ENCODE results near the gene MAP3K12. TPM values are rescaled to one million over a fixed set of nuclear protein-coding genes. Genes with fewer than 3 reads are reported as not detected.
A peak's percentile ranks its signal among the peaks of the same experiment; 100 is the strongest.
"Not testable (repeated sequence)": the region's sequence is repeated elsewhere in the genome, so short reads cannot be mapped to it uniquely, and the experiment has no call there.

Gene MAP3K12
- total RNA-seq, 1 donor from 2014 or later, result 13.5 TPM

GRCh38 chr12:53461591-53461990 is 37.7 kb downstream of the MAP3K12 start:
- Mint-ChIP-seq H3K4me1 (peaks cover 30% of the 10 kb centered on the region), H3K4me3 (no peak overlapping the region), H3K27ac (no peak overlapping the region), H3K9me3 (no peaks in the 10 kb centered on the region), H3K27me3 (no peaks in the 10 kb centered on the region), H3K36me3 (ENCODE audit: low read depth) (peaks cover 84% of the 10 kb centered on the region)
- no peak for DNase-seq
- intact Hi-C loops (cut with micrococcal nuclease), result no loop called here

DNA sequence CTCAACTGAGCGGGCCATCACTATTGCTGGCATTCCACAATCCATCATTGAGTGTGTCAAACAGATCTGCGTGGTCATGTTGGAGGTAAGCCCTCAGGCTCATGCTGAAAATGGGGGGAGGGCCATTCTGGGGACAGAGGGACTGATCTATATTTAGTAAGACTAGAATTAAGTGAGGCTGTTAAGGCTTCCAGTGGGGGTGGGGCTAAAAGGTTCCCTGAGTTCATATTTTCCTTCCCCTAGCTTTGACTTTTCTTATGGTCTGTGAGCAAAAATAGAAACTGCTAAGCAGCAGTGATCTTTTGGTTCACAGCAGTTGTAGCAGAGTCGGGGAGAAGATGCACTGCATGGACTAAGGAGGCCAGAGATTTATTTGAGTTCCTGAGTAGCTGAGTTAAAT is 38.2 kb downstream of the MAP3K12 start:
- no peak for DNase-seq
- H3K27me3 Mint-ChIP-seq, result no peaks in the 10 kb centered on the region
- peaks cover 30% of the 10 kb centered on the region for H3K4me1 Mint-ChIP-seq
- no peak overlapping the region for H3K27ac Mint-ChIP-seq
- no peaks in the 10 kb centered on the region for H3K9me3 Mint-ChIP-seq
- H3K4me3 Mint-ChIP-seq, result no peak overlapping the region
- H3K36me3 Mint-ChIP-seq (ENCODE audit: low read depth), result peaks cover 83% of the 10 kb centered on the region
- intact Hi-C loops (cut with micrococcal nuclease), result no loop called here

GRCh38 chr12:53459097-53459496 is 40.2 kb downstream of the MAP3K12 start:
- Mint-ChIP-seq H3K9me3 (no peaks in the 10 kb centered on the region), H3K4me3 (no peak overlapping the region), H3K36me3 (ENCODE audit: low read depth) (peaks cover 84% of the 10 kb centered on the region), H3K27me3 (no peaks in the 10 kb centered on the region), H3K4me1 (peaks cover 39% of the 10 kb centered on the region), H3K27ac (no peak overlapping the region)
- DNase-seq, result no peak
- intact Hi-C loops (cut with micrococcal nuclease), result loop anchor here (2.0 kb wide), 1 partner anchor 14 kb away; no protein-coding TSS in a partner anchor

GRCh38 chr12:53456654-53457366 is 42.4 kb downstream of the MAP3K12 start:
- Mint-ChIP-seq H3K36me3 (ENCODE audit: low read depth) (peaks cover 79% of the 10 kb centered on the region), H3K4me1 (peaks cover 44% of the 10 kb centered on the region), H3K9me3 (no peaks in the 10 kb centered on the region), H3K27ac (no peak overlapping the region), H3K4me3 (no peak overlapping the region), H3K27me3 (no peaks in the 10 kb centered on the region)
- no peak for DNase-seq
- intact Hi-C loops (cut with micrococcal nuclease), result no loop called here

DNA sequence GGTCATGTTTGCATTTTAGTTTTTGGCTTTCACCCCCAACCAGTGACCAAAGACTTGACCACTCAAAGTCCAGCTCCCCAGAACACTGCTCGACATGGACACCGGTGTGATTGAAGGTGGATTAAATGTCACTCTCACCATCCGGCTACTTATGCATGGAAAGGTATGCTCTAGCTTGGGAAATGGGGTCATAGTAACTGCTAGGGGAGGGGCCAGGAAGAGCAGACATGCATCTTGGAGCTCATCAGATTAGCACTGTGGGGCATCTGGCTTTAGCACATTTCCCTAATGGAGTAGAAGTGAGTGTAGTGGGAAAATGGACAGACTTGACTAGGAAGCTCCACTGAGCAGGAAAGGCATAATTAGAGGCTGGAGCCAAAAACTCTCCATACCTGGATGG is 44.6 kb downstream of the MAP3K12 start:
- H3K27me3 Mint-ChIP-seq, result no peaks in the 10 kb centered on the region
- peaks cover 59% of the 10 kb centered on the region for H3K36me3 Mint-ChIP-seq (ENCODE audit: low read depth)
- DNase-seq, result no peak
- H3K4me3 Mint-ChIP-seq, result peak overlapping the region; percentile 99
- H3K4me1 Mint-ChIP-seq, result peaks cover 37% of the 10 kb centered on the region
- peak overlapping the region; percentile 69 for H3K27ac Mint-ChIP-seq
- no peaks in the 10 kb centered on the region for H3K9me3 Mint-ChIP-seq
- intact Hi-C loops (cut with micrococcal nuclease), result loop anchor here (5.0 kb wide), 2 partner anchors 237 to 447 kb away; partner anchors contain the start of gene EIF4B

DNA sequence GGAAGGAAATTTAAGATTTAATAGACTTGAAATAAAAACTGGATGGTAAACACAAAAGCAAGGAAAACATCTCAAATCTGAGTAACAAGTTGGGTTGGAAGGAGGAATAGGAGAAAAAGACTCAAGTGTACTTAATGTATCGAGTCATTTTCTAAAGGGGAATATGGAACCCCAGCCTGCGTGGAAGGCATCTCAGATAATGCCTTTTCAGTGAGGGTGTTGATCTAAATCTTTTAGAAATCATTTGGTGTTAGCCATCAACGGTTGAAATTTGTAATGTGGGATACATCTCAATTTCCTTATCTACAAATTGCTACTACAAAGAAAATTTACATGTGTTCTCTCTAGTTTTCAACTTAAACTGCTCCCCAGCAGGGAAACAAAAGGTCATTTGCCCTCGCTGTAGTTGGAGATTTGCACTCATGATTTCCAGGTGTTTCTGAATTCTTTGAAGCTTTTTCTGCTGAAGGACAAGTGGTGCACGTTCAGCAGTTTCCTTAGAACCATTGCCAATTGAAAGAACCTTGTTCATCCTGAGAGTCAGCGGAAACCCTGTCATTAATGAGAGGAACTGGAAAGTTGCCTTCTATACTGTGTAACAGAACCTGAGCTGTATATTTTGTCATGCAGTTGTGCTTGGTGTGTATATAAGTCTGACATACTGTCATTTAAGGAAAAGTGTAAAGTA is 45.2 kb downstream of the MAP3K12 start:
- intact Hi-C loops (cut with micrococcal nuclease), result loop anchor here (2.0 to 5.0 kb wide), 3 partner anchors 47 to 447 kb away; partner anchors contain the start of genes EIF4B and TARBP2
- peaks cover 35% of the 10 kb centered on the region for H3K4me1 Mint-ChIP-seq
- peaks cover 56% of the 10 kb centered on the region for H3K36me3 Mint-ChIP-seq (ENCODE audit: low read depth)
- no peaks in the 10 kb centered on the region for H3K9me3 Mint-ChIP-seq
- no peaks in the 10 kb centered on the region for H3K27me3 Mint-ChIP-seq
- no peak for DNase-seq
- peak overlapping the region; percentile 99 for H3K4me3 Mint-ChIP-seq
- H3K27ac Mint-ChIP-seq, result peak overlapping the region; percentile 69

DNA sequence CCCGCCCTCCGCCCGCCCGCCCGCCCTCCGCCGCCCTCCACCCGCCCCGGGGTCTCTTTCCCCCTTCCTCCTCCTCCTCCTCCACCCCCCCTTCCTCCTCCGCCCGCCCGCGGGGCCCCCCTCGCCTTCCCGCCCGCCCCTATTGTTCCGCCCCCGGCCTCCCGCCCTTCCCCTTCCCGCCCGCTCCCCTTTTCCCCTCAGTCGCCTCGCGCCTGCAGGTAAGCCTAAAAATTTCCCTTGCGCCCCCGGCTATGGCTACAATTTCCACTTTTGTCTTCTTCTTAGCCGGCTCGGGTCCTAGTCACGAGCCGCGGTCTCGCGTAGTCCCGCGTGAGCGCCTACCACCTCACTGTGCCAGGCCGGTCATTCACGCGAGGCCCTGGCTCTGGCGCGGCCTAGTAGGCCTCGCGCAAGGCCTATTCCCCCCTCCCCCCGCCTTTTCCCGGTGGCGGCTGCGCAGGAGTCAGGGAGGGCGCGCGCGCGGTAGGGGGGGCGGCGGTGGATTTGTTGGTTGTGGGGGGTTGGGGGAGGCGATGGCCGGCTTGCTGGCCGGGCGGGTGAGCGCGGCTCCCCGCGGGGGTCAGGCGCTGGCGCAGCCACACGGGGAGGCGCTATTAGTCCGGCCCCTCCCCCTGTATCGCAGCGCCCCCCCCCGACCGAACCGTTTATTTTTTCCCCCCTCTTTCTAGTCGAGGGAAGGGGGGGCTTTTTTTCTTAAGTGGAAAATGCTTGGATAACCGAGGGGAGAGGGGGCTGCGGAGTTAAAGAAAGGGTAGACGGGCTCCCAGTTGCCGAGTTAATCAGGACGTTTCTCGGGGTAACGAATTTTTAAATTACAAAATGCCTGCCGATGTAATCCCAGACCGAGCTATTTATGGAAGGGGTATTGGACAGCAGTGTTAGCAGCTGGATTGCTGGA is 46.8 kb downstream of the MAP3K12 start:
- H3K4me3 Mint-ChIP-seq, result peak overlapping the region; percentile 99
- peaks cover 36% of the 10 kb centered on the region for H3K4me1 Mint-ChIP-seq
- H3K36me3 Mint-ChIP-seq (ENCODE audit: low read depth), result peaks cover 53% of the 10 kb centered on the region
- H3K9me3 Mint-ChIP-seq, result no peaks in the 10 kb centered on the region
- H3K27me3 Mint-ChIP-seq, result no peaks in the 10 kb centered on the region
- H3K27ac Mint-ChIP-seq, result peak overlapping the region; percentile 100
- peak; percentile 92 for DNase-seq
- intact Hi-C loops (cut with micrococcal nuclease), result loop anchor here (1.0 to 5.0 kb wide), 4 partner anchors 48 to 445 kb away; partner anchors contain the start of genes EIF4B, PFDN5 and TARBP2

DNA sequence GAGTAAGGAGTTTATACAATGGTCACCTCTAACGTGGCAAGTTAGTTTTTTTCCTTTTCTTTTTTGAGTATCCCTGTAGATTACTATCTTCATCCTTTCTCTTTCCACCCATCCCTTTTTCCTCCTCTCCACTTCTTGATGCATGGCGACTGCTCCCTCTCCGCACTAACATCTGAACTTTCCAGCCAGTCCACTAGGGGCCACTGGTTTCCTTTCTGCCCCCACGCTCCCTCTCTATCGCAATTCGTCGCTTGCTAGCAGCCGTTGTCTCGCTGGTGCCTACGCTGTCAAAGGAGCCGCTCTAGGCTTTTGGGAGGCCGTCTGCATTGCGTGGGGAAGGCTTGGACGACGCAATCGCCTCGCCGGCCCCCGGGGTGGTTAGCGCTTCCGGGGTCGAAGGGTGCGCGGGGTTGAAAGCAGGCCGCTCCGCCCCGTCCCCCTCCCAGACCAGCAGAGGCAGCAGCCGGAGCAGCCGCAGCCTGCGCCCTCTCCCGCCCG is 47.5 kb downstream of the MAP3K12 start, which contains the start of gene PCBP2:
Gene PCBP2, plus strand, starts transcription at position 442 of the 498 bp plus-strand sequence. CDS start 2,699 bp downstream, outside the sequence.
- Mint-ChIP-seq H3K27ac (peak within 1 kb of the TSS; percentile 100), H3K4me1 (peaks cover 36% of the 10 kb centered on the region), H3K9me3 (no peaks in the 10 kb centered on the region), H3K4me3 (peak within 1 kb of the TSS; percentile 99), H3K36me3 (ENCODE audit: low read depth) (peaks cover 50% of the 10 kb centered on the region), H3K27me3 (no peaks in the 10 kb centered on the region)
- intact Hi-C loops (cut with micrococcal nuclease), result loop anchor here (1.0 to 5.0 kb wide), 6 partner anchors 10 to 444 kb away; partner anchors contain the start of genes EIF4B, PFDN5, PRR13 and TARBP2
- DNase-seq, result peak; percentile 99

DNA sequence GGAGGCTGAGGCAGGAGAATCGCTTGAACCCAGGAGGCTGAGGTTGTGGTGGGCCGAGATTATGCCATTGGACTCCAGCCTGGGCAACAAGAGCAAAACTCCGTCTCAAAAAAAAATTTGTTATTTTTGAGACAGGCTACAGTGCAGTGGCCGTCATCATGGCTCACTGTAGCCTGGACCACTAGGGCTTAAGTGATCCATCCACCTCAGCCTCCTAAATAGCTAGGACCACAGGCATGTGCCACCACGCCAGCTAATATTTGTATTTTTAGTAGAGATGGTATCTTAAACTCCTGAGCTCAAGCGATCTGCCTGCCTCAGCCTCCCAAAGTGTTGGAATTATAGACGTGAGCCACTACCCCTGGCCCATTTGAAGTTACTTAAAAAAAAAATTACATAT is 48.3 kb downstream of the MAP3K12 start:
- no peak for DNase-seq
- Mint-ChIP-seq H3K27me3 (no peaks in the 10 kb centered on the region), H3K9me3 (no peaks in the 10 kb centered on the region), H3K36me3 (ENCODE audit: low read depth) (peaks cover 51% of the 10 kb centered on the region), H3K4me3 (no peak overlapping the region), H3K27ac (no peak overlapping the region), H3K4me1 (peaks cover 40% of the 10 kb centered on the region)
- intact Hi-C loops (cut with micrococcal nuclease), result loop anchor here (1.0 to 5.0 kb wide), 4 partner anchors 10 to 444 kb away; partner anchors contain the start of genes EIF4B and PRR13

DNA sequence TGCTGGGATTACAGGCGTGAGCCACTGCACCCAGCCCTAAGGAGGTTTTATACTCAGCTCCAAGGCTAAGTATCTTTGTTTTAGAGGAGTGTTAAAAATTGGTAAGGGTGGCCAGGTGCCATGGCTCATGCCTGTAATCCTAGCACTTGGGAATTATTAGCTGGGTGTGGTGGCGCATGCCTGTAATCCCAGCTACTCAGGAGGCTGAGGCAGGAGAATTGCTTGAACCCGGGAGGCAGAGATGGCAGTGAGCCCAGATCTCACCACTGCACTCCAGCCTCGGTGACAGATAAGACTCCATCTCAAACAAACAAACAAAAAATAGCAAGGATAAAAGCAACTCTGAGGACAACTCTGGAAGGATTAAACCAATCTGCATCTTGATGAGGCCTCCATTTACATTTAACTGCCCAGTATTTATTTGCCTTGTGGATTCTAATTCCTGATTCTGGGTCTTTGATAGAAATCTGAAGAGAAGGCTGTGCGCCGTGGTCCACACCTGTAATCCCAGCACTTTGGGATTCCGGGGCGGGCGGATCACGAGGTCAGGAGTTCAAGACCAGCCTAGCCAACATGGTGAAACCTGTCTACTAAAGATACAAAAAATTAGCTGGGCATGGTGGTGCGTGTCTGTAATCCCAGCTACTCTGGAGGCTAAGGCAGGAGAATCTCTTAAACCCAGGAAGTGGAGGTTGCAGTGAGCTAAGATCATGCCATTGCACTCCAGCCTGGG is 54.5 kb downstream of the MAP3K12 start:
- H3K9me3 Mint-ChIP-seq; DNase-seq; intact Hi-C loops (cut with micrococcal nuclease); H3K27me3 Mint-ChIP-seq; H3K27ac Mint-ChIP-seq: not testable (repeated sequence)
- Mint-ChIP-seq H3K36me3 (ENCODE audit: low read depth) (peaks cover 46% of the 10 kb centered on the region), H3K4me1 (peaks cover 35% of the 10 kb centered on the region), H3K4me3 (peak overlapping the region; percentile 47)

GRCh38 chr12:53443955-53444354 is 55.3 kb downstream of the MAP3K12 start:
- H3K4me1 Mint-ChIP-seq, result peaks cover 35% of the 10 kb centered on the region
- H3K9me3 Mint-ChIP-seq, result no peaks in the 10 kb centered on the region
- no peak for DNase-seq
- H3K27ac Mint-ChIP-seq, result no peak overlapping the region
- no peaks in the 10 kb centered on the region for H3K27me3 Mint-ChIP-seq
- intact Hi-C loops (cut with micrococcal nuclease), result no loop called here
- peak overlapping the region; percentile 97 for H3K4me3 Mint-ChIP-seq
- peaks cover 46% of the 10 kb centered on the region for H3K36me3 Mint-ChIP-seq (ENCODE audit: low read depth)

GRCh38 chr12:53441040-53441833 is 58.0 kb downstream of the MAP3K12 start, which contains the start of gene PRR13:
TSS of gene PRR13 (plus strand) at chr12:53441734. CDS start at chr12:53442715, 981 bp downstream.
- no peaks in the 10 kb centered on the region for H3K27me3 Mint-ChIP-seq
- peak; percentile 99 for DNase-seq
- peak within 1 kb of the TSS; percentile 96 for H3K27ac Mint-ChIP-seq
- no peaks in the 10 kb centered on the region for H3K9me3 Mint-ChIP-seq
- H3K36me3 Mint-ChIP-seq (ENCODE audit: low read depth), result peaks cover 33% of the 10 kb centered on the region
- intact Hi-C loops (cut with micrococcal nuclease), result loop anchor here (1.0 to 2.0 kb wide), 5 partner anchors 10 to 117 kb away; partner anchors contain the start of gene TARBP2
- H3K4me1 Mint-ChIP-seq, result peaks cover 30% of the 10 kb centered on the region
- H3K4me3 Mint-ChIP-seq, result peak within 1 kb of the TSS; percentile 97
